Measurements from ENCODE around the gene MYO10.
A peak's percentile ranks its signal among the peaks of the same experiment; 100 is the strongest.
"Not testable (repeated sequence)": the region's sequence is repeated elsewhere in the genome, so short reads cannot be mapped to it uniquely, and the experiment has no call there.

MYO10 gene

DNA sequence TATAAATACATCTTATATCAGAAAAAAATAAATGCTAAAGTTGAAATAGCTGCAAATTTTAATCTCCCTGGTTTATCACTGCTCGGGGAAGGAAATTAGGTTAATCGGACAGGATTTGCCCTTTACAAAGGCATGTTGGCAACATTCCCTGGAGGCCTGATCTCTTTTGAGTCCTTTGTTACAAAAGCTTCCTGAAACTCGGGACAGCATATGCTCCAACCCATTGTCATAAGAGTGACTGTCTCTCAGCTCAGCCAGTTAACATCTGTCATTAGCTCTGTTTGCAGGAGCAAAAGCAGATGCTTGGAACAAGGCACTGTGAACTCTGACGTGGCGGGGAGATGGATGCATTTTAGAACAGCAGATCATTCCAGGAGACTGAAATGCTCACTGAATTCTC, 80.6 kb downstream of the MYO10 start:
- DNase-seq: peak; percentile 35

DNA sequence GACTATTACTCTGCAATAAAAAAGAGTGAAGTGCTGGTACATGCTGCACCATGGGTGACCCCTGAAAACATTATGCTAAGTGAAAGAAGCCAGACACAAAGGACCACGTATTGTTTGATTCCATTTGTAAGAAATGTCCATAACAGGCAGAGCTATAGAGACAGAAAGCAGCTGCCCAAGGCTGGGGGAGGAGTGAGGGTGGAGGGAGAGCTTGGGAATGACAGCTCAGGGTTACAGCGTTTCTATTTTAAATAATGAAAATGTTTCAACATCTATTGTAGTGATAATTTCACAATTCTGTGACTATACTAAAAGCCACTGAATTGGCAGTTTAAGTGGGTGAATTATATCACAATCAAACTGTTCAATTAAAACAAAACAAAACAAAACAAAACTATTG, 81.7 kb downstream of the MYO10 start:
- no peak for DNase-seq

DNA sequence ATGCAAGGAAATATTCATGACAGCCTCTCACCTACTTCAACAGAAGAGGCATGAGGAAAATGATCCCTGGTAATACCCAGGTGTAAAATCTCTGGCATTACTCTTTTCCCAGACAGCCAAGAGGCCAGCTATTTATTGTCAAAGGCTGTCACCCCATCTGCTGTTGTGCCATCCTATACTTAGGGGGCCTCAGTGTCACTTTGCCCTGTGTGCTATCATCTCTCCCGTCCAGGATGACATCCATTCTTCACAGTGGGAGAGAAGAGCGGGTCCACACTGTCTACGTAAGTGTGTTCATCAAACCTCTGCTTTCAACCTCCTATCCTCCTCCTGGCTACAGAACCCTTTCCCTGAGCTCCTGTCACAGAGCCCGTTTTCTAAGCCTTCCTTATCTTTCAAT, 82.6 kb downstream of the MYO10 start:
- no peak for DNase-seq

DNA sequence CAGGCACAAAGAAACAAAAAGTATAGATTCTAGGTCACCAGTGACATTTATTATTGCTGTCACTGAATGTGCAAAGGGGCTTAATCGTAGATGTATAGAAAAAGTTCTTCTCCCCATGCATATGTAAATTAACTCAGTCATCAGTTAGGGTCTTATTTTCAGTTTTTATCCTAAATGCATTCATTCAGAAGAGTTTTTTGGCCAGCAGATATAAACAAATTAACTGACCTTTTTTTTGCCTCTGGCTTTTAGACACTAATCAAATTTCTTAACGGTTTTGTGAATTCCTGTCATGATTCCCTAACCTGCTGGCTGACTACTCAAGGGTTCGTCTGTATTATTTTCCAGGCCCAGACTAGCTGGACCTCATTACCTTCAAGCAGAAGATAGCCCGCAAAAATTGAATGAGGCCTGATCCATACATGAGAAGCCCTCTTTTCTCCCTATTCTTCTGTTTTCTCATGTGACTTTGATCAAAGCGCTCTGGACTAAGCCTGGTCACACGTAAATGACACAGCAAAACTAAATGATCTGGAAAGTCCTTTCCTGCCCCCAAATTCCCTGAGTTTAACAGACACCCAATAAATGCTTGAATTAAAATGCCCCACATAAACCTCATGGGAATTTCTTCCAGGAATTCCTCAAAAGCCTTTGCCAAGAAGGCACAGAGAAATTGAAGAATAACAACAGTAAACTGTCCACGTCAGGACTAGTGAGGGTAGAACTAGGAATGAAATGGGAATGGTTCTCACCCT, 83.7 kb downstream of the MYO10 start:
- DNase-seq: no peak

DNA sequence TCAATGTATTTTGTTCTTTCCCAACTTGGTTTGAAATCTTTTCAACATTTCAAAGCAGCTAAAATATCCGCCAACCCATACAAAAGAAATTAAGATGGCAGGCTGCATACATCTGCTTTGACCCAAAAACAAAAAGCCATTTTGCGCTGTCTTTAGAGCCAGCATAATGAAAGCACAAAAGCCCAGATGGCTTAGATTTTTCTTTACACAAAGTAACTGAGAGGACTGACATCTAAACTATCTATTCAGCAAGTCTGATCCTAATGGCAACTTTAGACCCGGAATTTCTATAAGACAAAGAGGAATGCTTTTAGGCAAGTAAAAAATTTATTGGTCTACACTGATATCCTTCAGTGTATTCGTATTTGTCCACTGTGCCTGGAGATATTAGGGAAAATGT, 86.3 kb downstream of the MYO10 start:
- no peak for DNase-seq

DNA sequence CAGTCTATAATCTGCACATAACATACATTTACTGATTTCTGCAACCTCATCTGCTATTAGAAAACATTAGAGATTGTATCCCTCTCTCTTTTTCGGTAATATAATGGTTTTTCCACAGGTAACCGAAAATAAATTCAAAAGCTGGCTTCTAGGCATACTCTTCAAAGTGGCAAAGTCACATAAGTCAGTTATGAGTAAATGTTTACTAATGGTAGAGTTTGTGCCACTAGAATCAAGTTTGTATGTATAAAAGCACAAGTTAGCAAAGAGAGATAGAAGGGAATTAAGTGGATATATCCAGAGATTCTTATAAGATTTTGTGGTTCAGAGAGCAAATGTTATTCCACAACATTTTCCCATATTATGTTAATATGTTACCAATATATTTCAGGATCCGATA, 86.9 kb downstream of the MYO10 start:
- no peak for DNase-seq

DNA sequence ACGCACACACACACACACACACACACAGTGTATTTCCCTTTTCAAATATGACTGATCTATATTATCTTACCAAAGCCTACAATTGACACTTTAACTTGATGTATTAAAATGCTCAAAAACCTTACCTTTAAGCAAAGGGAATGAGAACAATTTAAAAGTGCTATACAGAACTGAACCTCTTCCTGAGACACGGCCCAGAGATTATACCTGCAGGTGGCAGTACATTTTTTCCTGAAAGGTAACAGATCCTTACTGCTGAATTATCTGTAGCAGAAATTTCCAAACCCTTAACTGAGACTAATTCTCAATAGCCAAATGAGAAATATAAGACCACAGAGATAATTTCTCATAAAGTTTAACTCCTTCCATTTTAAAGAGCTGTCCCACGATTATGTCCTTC, 91.1 kb downstream of the MYO10 start:
- no peak for DNase-seq

DNA sequence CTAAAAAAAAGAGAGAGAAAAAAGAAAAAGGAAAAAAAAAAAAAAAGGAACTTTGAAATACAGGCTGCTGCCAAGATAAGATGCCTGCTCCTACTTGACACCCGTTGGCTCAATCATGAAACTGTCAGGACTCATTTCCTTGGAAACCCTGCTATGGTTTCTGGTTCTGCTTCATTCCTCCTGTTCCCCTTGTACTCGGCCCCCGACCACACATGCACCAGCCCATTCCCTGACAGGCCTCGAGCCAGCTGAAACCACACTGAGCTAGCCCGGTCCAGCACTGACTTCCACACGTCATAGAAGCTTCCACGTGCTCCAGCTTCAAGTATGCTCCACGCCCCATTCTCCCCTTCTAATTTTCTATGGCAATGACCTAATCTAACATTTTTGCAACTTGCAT, 93.2 kb downstream of the MYO10 start:
- no peak for DNase-seq

DNA sequence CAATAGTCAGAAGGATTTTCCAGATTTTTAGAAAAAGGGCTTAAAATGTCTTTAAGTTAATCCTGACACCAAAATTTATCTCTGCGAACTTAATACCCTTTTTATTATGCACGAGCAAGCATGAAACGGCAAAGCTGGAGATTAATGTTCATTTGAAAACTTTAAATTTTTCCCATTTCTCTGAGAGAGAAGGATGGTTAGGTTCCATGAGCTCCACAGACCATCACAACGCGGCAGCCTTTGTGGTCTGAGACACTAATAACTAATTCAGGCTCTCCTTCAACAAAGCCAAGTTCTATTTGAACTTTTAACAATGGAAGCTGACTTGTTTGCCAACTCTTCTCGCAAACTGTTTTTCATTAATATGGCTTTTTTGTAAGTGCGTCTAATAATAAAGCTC, 94.7 kb downstream of the MYO10 start:
- DNase-seq: no peak

DNA sequence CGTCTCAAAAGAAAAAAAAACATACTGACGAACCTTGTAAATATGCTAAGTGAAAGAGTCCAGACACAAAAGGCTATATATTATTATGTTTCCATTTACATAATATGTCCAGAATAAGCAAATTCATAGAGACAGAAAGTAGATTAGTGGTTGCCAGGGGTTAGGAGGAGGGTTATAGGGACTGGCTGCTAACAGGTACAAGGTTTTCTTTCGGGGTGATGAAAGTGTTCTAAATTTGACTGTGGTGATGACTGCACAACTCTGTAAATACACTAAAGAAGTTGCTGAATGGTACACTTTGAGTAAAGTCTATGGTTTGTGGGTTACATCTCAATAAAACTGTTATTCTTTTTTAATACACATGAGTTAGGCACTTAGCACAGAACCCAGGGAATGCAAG, 98.8 kb downstream of the MYO10 start:
- DNase-seq: no peak

DNA sequence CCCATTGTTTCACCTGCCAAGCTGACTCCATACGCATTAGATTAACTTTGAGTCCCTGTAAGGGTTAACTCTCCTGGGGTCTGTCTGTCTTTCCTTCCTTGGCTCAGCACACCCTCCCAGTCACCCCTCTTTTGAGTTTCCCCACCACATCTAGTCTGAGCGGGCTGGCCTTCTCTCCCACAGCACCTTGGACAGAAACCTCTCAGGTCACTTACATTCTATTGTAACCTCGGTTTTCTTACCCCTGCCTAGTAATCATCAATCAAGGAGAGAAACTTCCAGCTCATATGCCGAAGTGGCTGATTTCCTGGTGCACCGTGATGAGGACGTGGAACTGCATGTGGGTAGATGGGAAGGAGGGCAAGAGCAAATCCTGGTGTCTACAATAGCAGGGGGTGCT, 102.1 kb downstream of the MYO10 start:
- DNase-seq: no peak

DNA sequence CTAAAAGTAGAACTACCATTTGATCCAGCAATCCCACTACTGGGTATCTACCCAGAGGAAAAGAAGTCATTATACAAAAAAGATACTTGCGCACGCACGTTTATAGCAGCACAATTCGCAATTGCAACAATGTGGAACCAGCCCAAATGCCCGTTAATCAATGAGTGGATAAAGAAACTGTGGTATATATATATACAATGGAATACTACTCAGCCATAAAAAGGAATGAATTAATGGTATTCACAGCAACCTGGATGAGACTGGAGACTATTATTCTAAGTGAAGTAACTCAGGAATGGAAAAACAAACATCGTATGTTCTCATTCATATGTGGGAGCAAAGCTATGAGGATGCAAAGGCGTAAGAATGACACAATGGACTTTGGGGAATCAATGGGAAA, 104.8 kb downstream of the MYO10 start:
- not testable (repeated sequence) for DNase-seq

DNA sequence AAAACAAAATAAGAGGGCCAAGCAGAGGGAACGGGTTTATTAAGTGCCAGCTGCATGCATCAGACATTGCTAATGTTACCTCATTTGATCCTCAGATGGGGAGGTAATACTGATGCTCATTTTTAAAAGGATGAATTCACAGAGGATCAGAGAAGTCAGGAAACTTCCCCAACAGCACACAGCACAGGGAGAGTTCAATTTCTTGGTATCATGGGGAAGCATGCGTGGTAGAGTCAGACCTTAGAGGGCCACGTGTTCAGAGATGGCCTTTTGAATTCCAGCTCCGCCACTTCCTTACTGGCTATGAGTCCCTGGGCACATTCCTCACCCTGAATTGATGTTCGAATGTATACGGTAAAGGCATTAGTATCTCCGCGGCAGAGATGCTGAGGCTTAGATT, 108.3 kb downstream of the MYO10 start:
- DNase-seq: no peak

DNA sequence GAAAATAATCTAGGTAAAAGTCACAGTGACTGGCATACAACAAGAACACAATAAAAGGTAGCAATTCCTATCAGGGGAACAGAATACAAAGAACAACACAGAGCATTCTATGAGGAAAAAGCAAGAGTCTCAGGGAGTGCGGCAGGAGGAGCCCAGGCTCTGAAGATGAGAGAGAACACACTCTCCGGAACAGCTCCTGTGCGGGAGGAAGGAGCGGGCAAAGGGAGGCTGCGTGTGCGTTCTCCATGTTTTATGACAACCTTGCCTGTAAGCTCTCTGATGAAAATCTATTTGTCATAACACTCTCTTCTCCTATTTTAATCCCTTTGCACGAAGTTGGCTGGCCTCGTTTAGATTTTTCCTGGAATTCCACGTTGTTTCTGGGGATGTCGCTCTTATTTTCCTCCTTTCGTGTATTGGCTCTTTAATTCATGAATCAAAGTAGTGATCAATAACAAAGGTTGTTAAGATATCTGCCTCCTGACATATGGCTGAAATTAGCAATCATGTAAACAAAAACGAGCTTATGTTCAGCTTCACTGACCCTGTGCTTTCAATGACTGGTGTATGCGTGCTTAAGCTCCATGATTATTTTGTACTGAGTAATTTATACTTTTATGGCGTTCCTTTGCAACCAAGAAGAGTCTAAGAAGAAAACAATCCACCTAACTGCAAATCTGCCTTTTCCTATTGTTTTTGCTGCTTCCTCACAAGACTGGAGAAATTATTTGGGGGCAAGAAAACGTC, 109.5 kb downstream of the MYO10 start:
- DNase-seq: no peak

DNA sequence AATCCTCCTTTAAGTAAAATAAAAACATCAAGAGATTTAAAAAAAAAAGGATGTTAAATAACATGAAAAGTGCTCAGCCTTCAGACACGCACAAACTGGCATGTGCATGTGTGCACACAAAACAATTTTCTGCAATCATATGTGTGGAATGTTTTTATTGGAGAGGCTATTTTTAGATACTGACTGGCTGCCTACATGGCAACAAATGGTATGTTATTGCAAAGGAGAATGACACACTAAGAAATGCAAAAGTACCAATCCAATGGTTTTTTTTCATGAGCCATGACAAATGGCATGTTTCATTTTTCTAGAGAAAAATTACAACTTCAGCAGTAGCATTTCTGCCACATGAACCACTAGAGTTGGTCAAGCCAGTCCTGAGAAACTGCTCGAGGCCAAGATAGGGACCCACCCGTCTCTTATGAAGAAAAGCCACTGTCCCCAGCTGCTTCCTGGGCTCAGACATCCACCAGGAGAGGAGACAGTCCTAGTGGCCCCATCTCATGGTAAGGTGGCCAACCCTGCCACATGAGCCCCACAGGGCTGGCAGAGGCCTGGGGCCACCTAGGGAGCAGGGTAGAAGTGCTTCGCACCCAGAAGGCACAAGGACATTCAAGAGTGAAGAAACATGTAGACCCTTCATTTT, 116.4 kb downstream of the MYO10 start:
- no peak for DNase-seq

DNA sequence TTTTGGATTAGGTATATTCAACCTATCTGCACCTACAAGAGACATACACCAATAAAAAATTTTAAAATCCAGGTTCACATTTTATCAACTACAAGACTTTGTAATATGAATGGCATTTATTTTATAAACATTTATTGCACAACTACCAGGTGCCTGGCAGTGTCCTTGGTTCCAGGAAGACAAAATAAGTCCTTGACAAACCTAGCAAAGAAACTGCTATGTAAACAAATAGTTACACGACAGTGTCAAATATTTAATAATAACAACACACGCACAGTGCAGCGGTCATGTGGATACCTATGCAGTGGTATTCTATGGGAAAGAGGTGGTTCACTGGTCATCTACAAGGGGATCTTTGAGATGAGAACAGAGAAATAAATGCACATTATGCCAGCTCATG, 120.7 kb downstream of the MYO10 start:
- no peak for DNase-seq

DNA sequence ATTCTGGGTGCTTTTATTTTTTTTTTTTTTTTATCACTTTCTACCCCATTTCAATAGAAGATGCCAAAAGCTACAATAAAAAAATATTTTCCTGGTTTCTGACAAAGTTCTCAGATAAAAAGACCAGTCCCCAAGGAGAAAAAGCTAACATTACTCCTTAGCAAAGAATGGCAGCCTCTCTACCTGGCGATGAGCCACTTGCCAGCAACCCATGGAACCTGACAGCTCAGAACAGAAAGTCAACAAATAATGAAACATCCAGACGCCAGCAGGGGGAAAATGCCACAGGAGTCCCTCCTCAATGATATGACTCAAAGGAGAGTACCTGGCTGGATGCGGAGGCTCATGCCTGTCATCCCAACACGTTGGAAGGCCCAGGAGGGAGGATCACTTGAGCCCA, 123.2 kb downstream of the MYO10 start:
- no peak for DNase-seq

DNA sequence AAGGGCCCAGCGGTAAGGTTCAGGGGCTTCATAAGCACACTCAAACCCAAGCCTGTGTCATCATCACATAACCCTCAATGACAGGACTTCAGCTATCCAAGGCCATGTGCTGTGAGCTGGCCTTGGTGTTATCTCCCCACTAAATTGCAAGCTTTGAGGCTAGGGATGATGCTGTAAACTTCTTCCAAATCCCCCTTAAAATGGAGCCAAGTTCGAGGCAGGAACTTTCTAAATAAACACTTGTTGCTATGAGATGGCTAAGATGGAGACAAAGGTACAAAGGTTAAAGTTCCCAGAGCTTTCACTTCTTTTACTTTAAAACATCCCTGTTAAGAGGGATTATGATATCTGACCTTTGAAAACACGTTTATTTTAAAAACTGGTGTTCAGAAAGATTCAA, 123.6 kb downstream of the MYO10 start:
- no peak for DNase-seq

DNA sequence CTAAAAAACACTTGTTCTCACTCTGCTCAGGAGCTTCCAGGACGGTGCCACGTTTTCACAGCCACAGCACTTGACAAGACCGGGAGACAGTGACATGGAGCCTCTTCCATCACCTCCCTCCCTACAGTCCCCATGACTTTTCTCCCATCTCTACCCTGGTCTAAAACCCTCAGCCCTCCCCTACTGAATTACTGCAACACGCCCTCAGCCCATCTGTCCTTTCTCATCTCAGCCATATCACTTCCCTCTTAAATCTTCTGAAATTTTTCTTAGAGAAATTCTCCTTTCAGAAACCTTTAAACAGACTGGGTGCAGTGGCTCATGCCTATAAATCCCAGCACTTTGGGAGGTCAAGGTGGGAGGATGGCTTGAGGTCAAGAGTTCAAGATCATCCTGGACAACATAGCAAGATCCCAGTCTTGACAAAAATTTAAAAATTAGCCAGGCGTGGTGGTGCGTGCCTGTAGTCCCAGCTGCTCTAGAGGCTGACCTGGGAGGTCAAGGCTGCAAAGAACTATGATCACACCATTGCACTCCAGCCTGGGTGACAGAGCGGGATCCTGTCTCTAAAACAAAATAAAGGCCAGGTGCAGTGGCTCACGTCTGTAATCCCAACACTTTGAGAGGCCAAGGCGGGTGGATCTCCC, 125.8 kb downstream of the MYO10 start:
- no peak for DNase-seq

DNA sequence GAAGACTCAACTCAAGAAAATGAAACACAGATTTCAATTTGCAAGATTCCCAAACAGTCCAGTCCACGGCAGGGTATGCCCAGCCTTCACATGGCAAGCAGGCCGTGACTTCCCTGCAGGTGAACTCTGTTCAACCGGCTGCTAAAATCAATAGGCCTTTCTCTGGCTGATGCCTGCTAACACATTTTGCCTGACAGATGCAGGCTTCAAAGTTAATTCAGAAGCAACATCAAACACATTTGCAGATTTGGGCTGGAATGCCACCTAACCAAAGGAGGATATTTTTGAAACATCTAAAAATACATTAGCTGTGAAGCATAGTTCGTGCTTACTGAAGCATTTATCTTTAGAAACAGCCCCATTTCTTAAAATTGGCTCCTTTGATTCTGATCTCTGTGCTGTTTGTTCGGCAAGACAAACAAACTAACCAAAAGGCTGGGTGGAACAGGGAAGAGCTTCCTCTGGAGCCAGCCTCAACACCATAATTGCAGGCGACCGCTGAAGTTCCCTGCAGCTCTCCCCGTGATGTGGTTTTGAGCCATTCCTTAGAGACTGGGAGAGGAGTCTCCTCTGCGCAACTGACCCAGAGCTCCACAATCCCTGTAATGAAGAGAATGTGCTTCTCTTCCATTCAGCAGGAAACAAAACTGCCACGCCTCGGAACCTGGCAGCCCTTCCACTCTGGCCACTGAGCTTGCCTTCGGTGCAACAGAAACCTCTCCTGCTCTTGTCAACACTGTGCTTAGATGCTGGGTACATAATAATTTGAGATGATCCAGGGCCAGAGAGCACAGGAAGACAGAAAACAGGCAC, 126.5 kb downstream of the MYO10 start:
- DNase-seq: no peak

DNA sequence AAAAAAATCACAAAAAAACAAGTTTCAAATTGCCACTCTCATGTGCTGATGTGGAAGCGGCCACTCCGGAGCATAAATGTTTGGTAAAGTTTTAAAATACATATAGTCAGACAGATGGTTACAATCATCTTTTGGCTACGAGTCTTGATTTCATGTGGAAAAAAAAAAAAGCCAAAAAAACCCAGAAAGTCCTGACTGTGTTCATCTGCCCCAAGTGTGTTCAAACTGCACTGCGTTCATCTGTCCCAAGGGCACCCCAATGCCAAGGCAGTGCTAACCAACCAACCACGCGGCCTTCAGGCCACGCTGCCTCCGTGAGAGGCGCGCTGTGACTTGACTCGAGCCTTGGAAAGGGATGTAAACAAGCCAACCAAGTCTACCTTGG, 127.1 kb downstream of the MYO10 start:
- no peak for DNase-seq

DNA sequence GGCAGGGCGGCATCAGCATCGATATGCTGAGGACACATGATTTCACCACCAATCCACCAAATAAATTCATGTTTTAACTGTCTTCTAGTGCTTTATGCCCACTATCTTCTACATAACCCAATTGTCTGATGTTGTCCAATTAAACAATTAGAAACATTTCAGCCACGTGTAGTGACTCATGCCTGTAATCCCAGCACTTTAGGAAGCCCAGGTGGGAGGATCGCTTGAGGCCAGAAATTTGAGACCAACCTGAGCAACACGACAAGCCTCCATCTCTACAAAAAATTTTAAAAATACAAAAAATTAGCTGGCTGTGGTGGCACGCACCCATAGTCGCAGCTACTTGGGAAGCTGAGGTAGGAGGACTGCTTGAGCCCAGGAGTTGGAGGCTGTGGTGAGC, 128.1 kb downstream of the MYO10 start:
- DNase-seq: no peak

DNA sequence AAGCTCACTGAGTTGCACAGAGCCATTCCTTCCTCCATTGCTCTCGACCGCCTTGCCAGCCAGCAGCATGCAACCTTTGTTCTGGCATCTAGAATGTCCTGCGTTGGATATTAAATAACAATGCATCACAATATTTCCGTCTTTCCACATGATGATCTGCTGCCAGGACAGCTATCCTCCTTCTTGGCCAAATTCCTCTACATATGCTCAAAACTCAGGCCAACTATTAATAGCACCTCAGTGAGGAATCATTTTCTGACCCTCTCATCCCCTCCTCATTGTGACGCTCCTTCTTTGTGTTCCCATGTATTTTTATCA, 128.6 kb downstream of the MYO10 start:
- no peak for DNase-seq
